ENCODE results near the gene CAPN10.
A peak's percentile ranks its signal among the peaks of the same experiment; 100 is the strongest.

CAPN10 gene

GRCh38 chr2:240597419-240598181 is 11.1 kb downstream of the CAPN10 start:
- Histone ChIP-seq H3K4me3 (ENCODE audit: low read length) (no peak overlapping the region), H3K36me3 (ENCODE audit: control insufficient read depth, insufficient read depth, low read length) (peaks cover 6% of the 10 kb centered on the region), H3K27me3 (ENCODE audit: control insufficient read depth, insufficient read depth, low read length) (no peaks in the 10 kb centered on the region), H3K27ac (ENCODE audit: low read depth, low read length) (no peak overlapping the region), H3K9ac (ENCODE audit: low read length) (no peak overlapping the region), H3K4me1 (ENCODE audit: control insufficient read depth, insufficient read depth, low read length) (peaks cover 15% of the 10 kb centered on the region)

DNA sequence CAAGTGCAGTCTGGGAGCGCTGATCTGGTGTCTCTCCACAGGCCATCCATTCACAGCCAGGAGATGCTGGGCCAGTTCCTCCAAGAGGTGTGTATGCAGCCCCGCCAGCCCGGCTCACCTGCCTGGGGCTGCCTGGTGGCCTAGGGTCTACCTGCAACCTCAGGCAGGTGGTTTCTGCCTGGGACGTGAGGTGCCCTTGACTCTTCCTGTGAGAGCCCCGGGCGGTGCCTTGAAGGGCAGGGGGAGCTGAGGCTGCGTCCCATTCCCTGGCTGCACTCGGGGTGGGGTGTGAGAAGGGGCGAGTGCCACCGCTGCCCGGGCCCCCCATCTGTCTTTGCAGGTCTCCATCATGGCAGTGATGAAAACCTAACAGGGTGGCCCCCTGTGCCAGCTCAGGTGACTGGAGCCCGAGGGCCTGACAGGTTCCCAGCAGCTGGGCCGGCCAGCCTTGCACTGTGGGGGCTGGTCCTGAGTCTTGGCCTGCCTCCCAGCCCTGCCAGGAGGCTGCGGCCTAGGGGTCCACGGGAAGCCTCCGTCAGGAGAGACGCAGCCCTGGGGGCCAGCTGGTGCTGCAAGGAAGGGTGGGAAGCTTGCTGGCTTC is 11.9 kb downstream of the CAPN10 start:
- H3K4me1 ChIP-seq (ENCODE audit: control insufficient read depth, insufficient read depth, low read length): peaks cover 15% of the 10 kb centered on the region
- H3K36me3 ChIP-seq (ENCODE audit: control insufficient read depth, insufficient read depth, low read length): peaks cover 6% of the 10 kb centered on the region
- no peaks in the 10 kb centered on the region for H3K27me3 ChIP-seq (ENCODE audit: control insufficient read depth, insufficient read depth, low read length)
- H3K27ac ChIP-seq (ENCODE audit: low read depth, low read length): no peak overlapping the region
- no peak overlapping the region for H3K4me3 ChIP-seq (ENCODE audit: low read length)
- H3K9ac ChIP-seq (ENCODE audit: low read length): no peak overlapping the region

DNA sequence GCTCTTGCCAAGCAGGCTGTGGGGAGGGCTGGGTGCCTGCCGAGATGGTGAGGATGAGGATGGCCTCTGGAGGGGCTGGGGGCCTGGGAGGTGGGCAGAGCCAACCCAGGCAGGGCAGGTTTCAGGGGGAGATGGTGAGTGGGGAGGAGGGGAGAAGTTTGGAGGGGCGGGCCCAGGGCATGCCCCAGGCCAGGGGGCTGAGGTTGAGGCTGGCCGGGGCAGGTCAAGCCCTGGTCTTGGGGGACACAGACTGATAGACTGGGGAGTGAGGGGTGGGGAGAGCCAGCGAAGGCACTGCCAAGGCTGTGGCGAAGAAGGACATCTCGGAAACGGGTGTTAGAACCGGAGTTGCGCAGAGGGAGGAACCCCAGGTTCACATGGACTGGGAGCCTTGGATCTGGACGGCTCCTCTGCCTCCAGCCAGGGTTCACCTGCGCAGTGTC is 12.6 kb downstream of the CAPN10 start:
- Histone ChIP-seq H3K9ac (ENCODE audit: low read length) (no peak overlapping the region), H3K27me3 (ENCODE audit: control insufficient read depth, insufficient read depth, low read length) (no peaks in the 10 kb centered on the region), H3K27ac (ENCODE audit: low read depth, low read length) (no peak overlapping the region), H3K36me3 (ENCODE audit: control insufficient read depth, insufficient read depth, low read length) (peaks cover 3% of the 10 kb centered on the region), H3K4me3 (ENCODE audit: low read length) (no peak overlapping the region), H3K4me1 (ENCODE audit: control insufficient read depth, insufficient read depth, low read length) (peaks cover 15% of the 10 kb centered on the region)

DNA sequence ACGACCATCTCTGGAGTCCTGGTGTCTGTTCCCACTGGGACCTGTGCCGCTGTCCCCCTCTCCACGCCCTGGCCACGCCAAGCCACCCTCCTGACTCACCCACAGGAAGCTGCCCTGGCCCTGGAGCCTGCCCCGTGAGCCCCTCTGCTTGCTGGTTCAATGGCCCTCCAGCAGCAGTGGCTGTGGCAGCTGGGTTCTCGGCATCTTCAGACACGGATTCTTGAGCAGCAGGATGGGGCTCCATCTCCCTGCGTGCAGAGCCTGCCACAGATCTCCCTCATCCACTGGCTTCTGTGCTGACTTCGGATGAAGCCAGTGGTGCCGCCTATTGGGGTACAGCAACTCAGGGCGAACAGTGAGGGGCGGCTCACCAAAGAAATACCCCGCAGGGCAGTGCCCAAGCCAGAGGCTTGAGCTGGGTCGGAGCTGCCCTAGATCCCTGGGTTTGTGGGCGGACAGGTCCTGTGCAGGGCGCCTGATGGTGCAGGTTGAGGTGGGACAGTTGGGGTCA is 14.0 kb downstream of the CAPN10 start:
- no peak overlapping the region for H3K27ac ChIP-seq (ENCODE audit: low read depth, low read length)
- no peak overlapping the region for H3K9ac ChIP-seq (ENCODE audit: low read length)
- H3K4me3 ChIP-seq (ENCODE audit: low read length): no peak overlapping the region
- H3K27me3 ChIP-seq (ENCODE audit: control insufficient read depth, insufficient read depth, low read length): no peaks in the 10 kb centered on the region
- H3K36me3 ChIP-seq (ENCODE audit: control insufficient read depth, insufficient read depth, low read length): peaks cover 3% of the 10 kb centered on the region
- H3K4me1 ChIP-seq (ENCODE audit: control insufficient read depth, insufficient read depth, low read length): peaks cover 15% of the 10 kb centered on the region

GRCh38 chr2:240601061-240601830 is 14.7 kb downstream of the CAPN10 start:
- Histone ChIP-seq H3K4me1 (ENCODE audit: control insufficient read depth, insufficient read depth, low read length) (peaks cover 7% of the 10 kb centered on the region), H3K9ac (ENCODE audit: low read length) (no peak overlapping the region), H3K27me3 (ENCODE audit: control insufficient read depth, insufficient read depth, low read length) (no peaks in the 10 kb centered on the region), H3K27ac (ENCODE audit: low read depth, low read length) (no peak overlapping the region), H3K4me3 (ENCODE audit: low read length) (no peak overlapping the region), H3K36me3 (ENCODE audit: control insufficient read depth, insufficient read depth, low read length) (peaks cover 3% of the 10 kb centered on the region)

DNA sequence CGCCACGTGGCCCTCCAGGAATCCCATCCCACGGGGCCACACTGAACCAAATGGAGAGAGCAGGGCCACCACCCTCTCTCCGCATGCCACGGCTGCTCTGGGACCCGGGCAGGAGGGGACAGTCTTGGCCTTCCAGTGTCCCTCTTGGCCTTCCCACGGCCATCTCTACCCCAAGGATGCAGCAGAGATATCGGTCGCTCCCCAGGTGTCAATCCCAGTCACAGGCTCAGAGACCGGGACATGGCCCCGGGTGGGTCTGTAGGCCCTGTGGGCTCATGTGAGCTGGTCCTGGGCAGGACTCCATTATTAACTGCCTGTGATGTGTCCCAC is 15.3 kb downstream of the CAPN10 start:
- Histone ChIP-seq H3K36me3 (ENCODE audit: control insufficient read depth, insufficient read depth, low read length) (peaks cover 3% of the 10 kb centered on the region), H3K4me1 (ENCODE audit: control insufficient read depth, insufficient read depth, low read length) (peaks cover 5% of the 10 kb centered on the region), H3K4me3 (ENCODE audit: low read length) (no peak overlapping the region), H3K27me3 (ENCODE audit: control insufficient read depth, insufficient read depth, low read length) (no peaks in the 10 kb centered on the region), H3K9ac (ENCODE audit: low read length) (no peak overlapping the region), H3K27ac (ENCODE audit: low read depth, low read length) (no peak overlapping the region)

GRCh38 chr2:240602266-240603050 is 15.9 kb downstream of the CAPN10 start:
- peaks cover 5% of the 10 kb centered on the region for H3K4me1 ChIP-seq (ENCODE audit: control insufficient read depth, insufficient read depth, low read length)
- H3K27ac ChIP-seq (ENCODE audit: low read depth, low read length): no peak overlapping the region
- no peak overlapping the region for H3K4me3 ChIP-seq (ENCODE audit: low read length)
- no peaks in the 10 kb centered on the region for H3K27me3 ChIP-seq (ENCODE audit: control insufficient read depth, insufficient read depth, low read length)
- no peak overlapping the region for H3K9ac ChIP-seq (ENCODE audit: low read length)
- no peaks in the 10 kb centered on the region for H3K36me3 ChIP-seq (ENCODE audit: control insufficient read depth, insufficient read depth, low read length)

GRCh38 chr2:240603081-240603835 is 16.7 kb downstream of the CAPN10 start:
- Histone ChIP-seq H3K27me3 (ENCODE audit: control insufficient read depth, insufficient read depth, low read length) (no peaks in the 10 kb centered on the region), H3K4me1 (ENCODE audit: control insufficient read depth, insufficient read depth, low read length) (peaks cover 2% of the 10 kb centered on the region), H3K9ac (ENCODE audit: low read length) (no peak overlapping the region), H3K4me3 (ENCODE audit: low read length) (no peak overlapping the region), H3K36me3 (ENCODE audit: control insufficient read depth, insufficient read depth, low read length) (no peaks in the 10 kb centered on the region), H3K27ac (ENCODE audit: low read depth, low read length) (no peak overlapping the region)

- no peak overlapping the region for H3K9ac ChIP-seq (ENCODE audit: low read length)
- no peaks in the 10 kb centered on the region for H3K27me3 ChIP-seq (ENCODE audit: control insufficient read depth, insufficient read depth, low read length)
- no peak overlapping the region for H3K4me3 ChIP-seq (ENCODE audit: low read length)
- no peaks in the 10 kb centered on the region for H3K4me1 ChIP-seq (ENCODE audit: control insufficient read depth, insufficient read depth, low read length)
- no peaks in the 10 kb centered on the region for H3K36me3 ChIP-seq (ENCODE audit: control insufficient read depth, insufficient read depth, low read length)
- no peak overlapping the region for H3K27ac ChIP-seq (ENCODE audit: low read depth, low read length)
Measured at GRCh38 chr2:240603846-240604245, 17.3 kb downstream of the CAPN10 start.

DNA sequence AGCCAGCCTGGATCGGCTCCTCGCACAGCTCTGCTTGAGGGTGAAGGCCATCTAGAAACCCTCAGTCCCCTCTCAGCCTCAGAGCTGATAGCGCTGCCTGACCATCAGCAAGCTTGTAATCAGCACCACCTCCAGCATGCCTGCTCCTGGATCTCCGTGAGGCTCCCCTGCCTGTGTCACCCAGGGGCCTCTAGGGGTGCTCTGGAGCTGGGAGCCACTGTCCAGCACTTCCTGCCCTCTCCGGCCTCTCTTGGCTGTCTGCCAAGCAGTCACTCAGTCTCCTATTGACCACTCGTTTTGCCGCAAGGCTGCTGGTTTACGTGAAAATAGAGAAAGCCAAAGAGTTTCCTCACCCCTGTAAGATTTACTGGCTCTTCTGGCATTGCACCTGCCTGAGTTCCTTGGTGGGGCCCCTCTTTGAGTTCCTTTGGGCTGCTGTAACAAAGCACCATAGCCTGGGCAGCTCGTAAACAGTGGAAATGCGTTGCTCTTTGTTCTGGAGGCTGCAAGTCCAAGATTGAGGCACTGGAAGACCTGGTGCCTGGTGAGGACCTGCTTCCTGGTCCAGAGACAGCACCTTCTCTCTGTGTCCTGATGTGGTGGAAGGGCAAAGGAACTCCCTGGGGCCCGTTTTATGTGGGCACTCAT is 17.9 kb downstream of the CAPN10 start:
- Histone ChIP-seq H3K27ac (ENCODE audit: low read depth, low read length) (no peak overlapping the region), H3K36me3 (ENCODE audit: control insufficient read depth, insufficient read depth, low read length) (no peaks in the 10 kb centered on the region), H3K4me3 (ENCODE audit: low read length) (no peak overlapping the region), H3K27me3 (ENCODE audit: control insufficient read depth, insufficient read depth, low read length) (no peaks in the 10 kb centered on the region), H3K4me1 (ENCODE audit: control insufficient read depth, insufficient read depth, low read length) (no peaks in the 10 kb centered on the region), H3K9ac (ENCODE audit: low read length) (no peak overlapping the region)

DNA sequence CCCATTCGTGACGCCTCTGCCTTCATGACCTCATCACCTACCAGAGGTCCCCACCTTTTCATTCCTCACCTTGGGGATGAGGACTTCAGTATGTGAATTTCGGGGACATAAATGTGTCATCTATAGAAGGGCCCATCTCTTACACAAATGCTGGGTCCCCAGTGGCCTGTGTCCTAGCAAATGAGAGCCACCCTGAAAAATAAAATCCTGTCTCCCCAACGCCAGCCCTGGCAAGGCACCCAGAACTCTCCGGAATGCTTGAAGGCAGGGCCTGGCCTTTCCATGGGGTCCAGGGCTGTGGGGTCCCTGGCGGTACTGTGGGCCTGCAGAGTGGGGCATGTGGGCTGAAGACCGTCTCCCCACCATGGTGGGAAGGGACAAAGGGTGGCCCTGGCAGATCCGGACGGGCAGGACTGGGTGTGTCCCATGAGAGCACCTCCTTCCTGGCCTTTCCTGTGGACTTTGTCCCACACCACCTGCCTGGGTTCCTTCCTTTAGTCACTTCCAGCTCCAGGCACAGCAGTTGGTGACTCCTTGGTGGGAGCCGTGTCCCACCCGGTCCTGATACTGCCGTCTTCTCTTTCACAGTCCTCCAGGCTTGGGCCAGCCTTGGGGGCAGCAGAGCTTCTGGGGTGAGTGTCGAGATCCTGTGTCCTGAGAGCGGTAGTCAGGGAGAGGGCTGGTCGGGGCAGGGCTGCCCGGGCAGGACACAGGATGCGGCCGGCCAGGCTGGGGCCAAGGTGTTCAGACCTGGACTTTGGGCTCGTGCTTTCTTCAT is 18.6 kb downstream of the CAPN10 start:
- Histone ChIP-seq H3K4me3 (ENCODE audit: low read length) (peak overlapping the region; percentile 49), H3K9ac (ENCODE audit: low read length) (no peak overlapping the region), H3K27ac (ENCODE audit: low read depth, low read length) (no peak overlapping the region), H3K36me3 (ENCODE audit: control insufficient read depth, insufficient read depth, low read length) (no peaks in the 10 kb centered on the region), H3K4me1 (ENCODE audit: control insufficient read depth, insufficient read depth, low read length) (no peaks in the 10 kb centered on the region), H3K27me3 (ENCODE audit: control insufficient read depth, insufficient read depth, low read length) (no peaks in the 10 kb centered on the region)
